Activated naive CD4-positive, alpha-beta T cell treated with anti-CD3 and anti-CD28 coated beads, Interleukin-2, amount 50 U/mL, for 72 hours (primary cell): ENCODE data around the gene PIF1. TPM values are rescaled to one million over a fixed set of nuclear protein-coding genes. Genes with fewer than 3 reads are reported as not detected.
A peak's percentile ranks its signal among the peaks of the same experiment; 100 is the strongest.
"Not testable (repeated sequence)": the region's sequence is repeated elsewhere in the genome, so short reads cannot be mapped to it uniquely, and the experiment has no call there.

Source experiments
- ATAC-seq, 2 donors: fragments of 150-1000 bp; cut with Tn5 transposase; 2 replicates each; pipeline ENCODE4 v1.10.0; 2021; ENCODE audit warnings: mild to moderate bottlenecking in 2 of 2, moderate library complexity in 2 of 2
- DNase-seq, 2 donors: peaks; one replicate each; pipeline ENCODE4 v3.0.0; 2021 to 2022; ENCODE audit warnings: low spot score in 2 of 2
- H3K27ac Mint-ChIP-seq, 2 donors: one replicate each; pipeline ENCODE4 v1.8.0; 2022; ENCODE audit warnings: mild to moderate bottlenecking in 2 of 2, mixed read lengths in 2 of 2
- H3K36me3 Mint-ChIP-seq, 2 donors: one replicate each; pipeline ENCODE4 v1.8.0; 2022; ENCODE audit warnings: mixed read lengths in 2 of 2
- H3K9me3 Mint-ChIP-seq, 2 donors: one replicate each; pipeline ENCODE4 v1.8.0; 2022; ENCODE audit warnings: mixed read lengths in 2 of 2
- total RNA-seq, 2 donors: library from RNA; stranded (reverse); gene quantifications; one replicate each; pipeline ENCODE4 v1.2.3, GENCODE V29; 2022

Gene PIF1
- total RNA-seq, 2 donors from 2014 or later: 47.5 to 56.0 TPM

DNA sequence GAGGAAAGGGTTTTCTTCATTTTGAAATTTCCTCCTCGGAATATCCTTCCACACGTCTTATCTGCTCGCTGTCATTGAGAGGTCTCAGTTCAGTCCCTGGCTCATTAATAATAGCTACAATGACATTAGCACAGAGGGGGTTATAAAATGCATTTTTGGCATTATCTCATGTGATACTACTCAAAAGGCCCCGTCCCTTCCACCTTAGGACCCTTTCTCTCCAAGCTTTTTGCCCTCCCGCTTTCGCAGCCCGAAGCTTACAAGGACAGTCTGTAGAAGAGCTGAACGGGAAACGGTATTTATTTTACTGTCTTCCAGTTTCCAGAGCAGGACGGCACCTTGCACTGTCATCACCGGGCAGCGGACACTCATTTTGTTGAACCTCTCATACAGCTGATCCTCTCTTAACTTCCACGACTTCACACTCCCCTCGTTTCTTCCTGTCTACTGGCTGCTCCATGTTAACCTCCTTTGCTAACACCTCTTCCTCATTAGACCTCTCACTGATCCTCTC, 10.6 kb upstream of the PIF1 start:
- Mint-ChIP-seq H3K36me3 (no peaks in the 10 kb centered on the region), H3K9me3 (peaks cover 3 to 7% of the 10 kb centered on the region in 2 donors), H3K27ac (peak overlapping the region in 1 of 2 donors; percentile 58)
- no peak for ATAC-seq
- no peak for DNase-seq

- Mint-ChIP-seq H3K9me3 (peaks cover 3 to 6% of the 10 kb centered on the region in 2 donors), H3K27ac (no peak overlapping the region), H3K36me3 (no peaks in the 10 kb centered on the region)
- no peak for ATAC-seq
- no peak for DNase-seq
These were observed 8.2 kb upstream of the PIF1 start for GRCh38 chr15:64833690-64834089.

- no peak overlapping the region for H3K27ac Mint-ChIP-seq
- no peak for ATAC-seq
- peaks cover 5 to 6% of the 10 kb centered on the region in 2 donors for H3K36me3 Mint-ChIP-seq
- no peak for DNase-seq
- H3K9me3 Mint-ChIP-seq: no peaks in the 10 kb centered on the region
These were observed 3.5 kb upstream of the PIF1 start for GRCh38 chr15:64828985-64829384.

GRCh38 chr15:64824929-64825430, 467 bp downstream of the PIF1 start:
- peak in 1 of 2 donors; percentile 42 for DNase-seq
- ATAC-seq: peak; percentile 14 to 21
- Mint-ChIP-seq H3K36me3 (peaks cover 6 to 30% of the 10 kb centered on the region in 2 donors), H3K9me3 (no peaks in the 10 kb centered on the region), H3K27ac (peak overlapping the region; percentile 6 to 86)

DNA sequence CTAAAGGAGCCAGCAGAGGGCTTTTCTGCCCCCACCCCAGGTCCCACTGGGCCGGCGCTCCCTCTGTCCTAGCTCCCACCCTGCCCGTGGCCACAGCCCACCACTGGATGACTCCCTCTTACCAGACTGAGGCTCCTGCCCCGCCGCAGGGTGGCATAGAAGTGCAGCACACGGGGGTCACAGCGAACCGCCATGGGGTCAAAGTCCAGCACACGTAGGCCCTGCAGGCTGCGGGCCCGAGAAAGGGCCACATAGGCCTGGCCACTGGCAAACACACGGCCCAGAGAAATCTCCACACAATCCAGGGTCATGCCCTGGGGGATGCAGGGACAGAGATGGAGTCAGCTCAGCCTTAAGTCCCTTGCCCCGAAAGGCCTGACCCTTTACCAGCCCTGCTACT, 9.0 kb downstream of the PIF1 start:
- Mint-ChIP-seq H3K36me3 (peaks cover 0 to 10% of the 10 kb centered on the region in 2 donors), H3K27ac (no peak overlapping the region), H3K9me3 (no peaks in the 10 kb centered on the region)
- no peak for DNase-seq
- no peak for ATAC-seq

DNA sequence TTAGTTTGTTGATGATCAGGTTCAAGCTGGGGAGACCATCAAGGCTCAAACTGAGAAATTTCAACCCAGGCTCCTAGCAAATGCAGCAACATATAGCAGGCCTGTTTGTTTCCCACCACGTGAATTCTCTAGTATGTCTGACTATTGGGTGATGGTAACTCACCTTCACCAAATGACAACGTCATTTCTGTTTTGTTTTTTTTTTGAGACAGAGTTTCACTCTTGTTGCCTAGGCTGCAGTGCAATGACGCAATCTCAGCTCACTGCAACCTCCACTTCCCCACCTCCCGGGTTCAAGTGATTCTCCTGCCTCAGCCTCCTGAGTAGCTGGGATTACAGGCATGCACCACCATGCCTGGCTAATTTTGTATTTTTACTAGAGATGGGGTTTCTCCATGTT, 10.5 kb downstream of the PIF1 start:
- peak in 1 of 2 donors; percentile 35 for ATAC-seq
- not testable (repeated sequence) for H3K36me3 Mint-ChIP-seq, DNase-seq, H3K9me3 Mint-ChIP-seq
- H3K27ac Mint-ChIP-seq: peak overlapping the region in 1 of 2 donors; percentile 24

- not testable (repeated sequence) for H3K36me3 Mint-ChIP-seq, DNase-seq, H3K9me3 Mint-ChIP-seq, ATAC-seq
- H3K27ac Mint-ChIP-seq: peak overlapping the region in 1 of 2 donors; percentile 24
These were observed 11.2 kb downstream of the PIF1 start for GRCh38 chr15:64814283-64814682.

DNA sequence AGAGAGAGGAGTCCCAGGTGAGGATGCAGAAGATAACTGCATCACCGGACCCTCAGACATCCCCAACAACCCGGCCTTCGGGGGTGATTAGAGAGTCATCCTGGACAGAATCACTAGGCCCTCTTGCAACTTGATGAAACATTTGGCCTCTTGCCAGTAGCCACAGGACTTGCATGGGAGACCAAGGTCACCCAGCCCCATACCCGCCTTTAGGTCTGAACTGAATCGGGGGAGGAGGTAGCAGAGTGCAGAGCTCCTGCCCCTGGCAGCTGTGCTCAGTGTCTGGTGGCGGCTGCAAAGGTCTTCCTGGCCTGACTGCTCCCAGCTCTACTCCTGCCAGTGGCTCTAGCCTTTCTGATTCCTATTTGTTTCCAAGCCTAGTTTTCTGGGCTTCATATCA, 12.4 kb downstream of the PIF1 start:
- Mint-ChIP-seq H3K36me3 (no peaks in the 10 kb centered on the region), H3K27ac (no peak overlapping the region), H3K9me3 (no peaks in the 10 kb centered on the region)
- ATAC-seq (no peak), DNase-seq (no peak)

DNA sequence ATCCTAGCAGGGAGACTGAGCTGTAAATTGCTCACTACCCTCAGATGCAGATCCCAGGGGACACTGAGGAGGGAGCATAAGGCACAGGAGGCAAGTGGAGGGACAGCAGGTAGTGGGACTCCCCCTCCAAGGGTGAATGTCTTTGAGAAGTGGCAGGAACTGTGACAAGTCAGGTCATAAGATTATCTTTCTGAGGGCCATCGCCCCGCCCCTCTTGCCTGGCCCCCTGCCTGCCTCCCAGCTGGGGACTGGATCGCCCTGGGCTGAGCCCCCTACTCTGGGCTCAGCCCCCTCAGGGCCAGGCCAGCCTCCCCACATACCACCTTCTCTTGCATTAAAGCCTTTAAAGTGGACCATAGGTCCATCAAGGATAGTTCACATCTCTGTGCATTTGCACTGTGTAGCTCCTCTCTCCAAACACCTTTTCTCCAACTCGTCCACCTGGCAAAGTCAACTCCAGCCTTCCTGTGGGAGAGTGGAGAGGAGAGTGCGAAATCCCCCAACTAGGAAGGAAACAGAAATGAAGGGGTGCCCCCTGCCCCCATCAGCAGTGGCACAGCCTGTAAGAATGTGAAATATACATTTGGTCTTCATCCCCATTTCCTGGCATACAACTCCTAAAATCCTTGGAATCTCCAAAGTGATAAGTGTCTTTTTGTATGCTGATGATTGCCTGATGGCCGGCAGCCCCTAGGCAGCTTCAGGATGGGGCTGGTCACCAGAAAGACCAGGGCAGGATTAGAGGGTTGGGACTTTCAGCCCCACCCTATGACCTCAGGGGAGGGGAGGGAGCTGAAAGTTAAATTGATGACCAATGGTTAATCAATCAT, 14.7 kb downstream of the PIF1 start:
- Mint-ChIP-seq H3K27ac (peak overlapping the region in 1 of 2 donors; percentile 92), H3K36me3 (no peaks in the 10 kb centered on the region), H3K9me3 (no peaks in the 10 kb centered on the region)
- no peak for ATAC-seq
- no peak for DNase-seq

GRCh38 chr15:64809649-64810496, 15.6 kb downstream of the PIF1 start:
- H3K9me3 Mint-ChIP-seq: no peaks in the 10 kb centered on the region
- peak overlapping the region in 1 of 2 donors; percentile 92 for H3K27ac Mint-ChIP-seq
- ATAC-seq: peak; percentile 79 to 84
- DNase-seq: peak; percentile 62 to 77
- no peaks in the 10 kb centered on the region for H3K36me3 Mint-ChIP-seq

DNA sequence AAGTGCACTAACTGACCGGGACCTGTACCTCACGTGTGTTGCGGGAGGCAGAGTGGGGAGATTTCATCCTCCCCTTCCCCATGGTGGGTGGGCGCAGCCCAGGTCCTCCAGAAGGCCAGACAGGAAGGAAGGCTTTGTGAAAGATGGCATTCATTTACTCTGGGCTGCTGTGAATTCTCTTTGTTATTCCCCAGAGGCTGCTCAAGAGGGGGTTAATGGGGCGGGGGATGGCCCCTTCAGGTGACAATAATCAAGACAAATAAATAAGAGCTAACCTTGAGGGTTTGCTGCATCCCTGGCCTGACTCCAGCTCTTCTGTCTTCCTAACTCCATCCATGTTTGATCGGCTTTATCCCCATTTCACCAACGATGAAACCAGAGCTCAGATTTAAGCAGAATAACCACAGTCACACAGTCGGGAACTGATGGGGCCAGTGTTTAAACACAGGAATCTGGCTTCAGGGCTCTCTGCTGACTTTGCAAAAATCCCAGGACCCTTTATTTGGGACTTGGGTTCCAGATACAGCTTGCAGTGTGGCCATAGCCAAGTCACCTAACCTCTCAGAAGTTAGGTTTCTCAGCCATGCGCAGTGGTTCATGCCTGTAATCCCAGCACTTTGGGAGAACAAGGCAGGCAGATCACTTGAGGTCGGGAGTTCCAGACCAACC, 16.5 kb downstream of the PIF1 start:
- no peak overlapping the region for H3K27ac Mint-ChIP-seq

GRCh38 chr15:64807751-64808222, 17.7 kb downstream of the PIF1 start:
- Mint-ChIP-seq H3K27ac (no peak overlapping the region), H3K36me3 (no peaks in the 10 kb centered on the region), H3K9me3 (no peaks in the 10 kb centered on the region)
- ATAC-seq (no peak), DNase-seq (no peak)

More for the DNA sequence above, 16.5 kb downstream of the PIF1 start:
- Mint-ChIP-seq H3K36me3 (no peaks in the 10 kb centered on the region), H3K9me3 (no peaks in the 10 kb centered on the region)
- ATAC-seq (no peak), DNase-seq (no peak)

DNA sequence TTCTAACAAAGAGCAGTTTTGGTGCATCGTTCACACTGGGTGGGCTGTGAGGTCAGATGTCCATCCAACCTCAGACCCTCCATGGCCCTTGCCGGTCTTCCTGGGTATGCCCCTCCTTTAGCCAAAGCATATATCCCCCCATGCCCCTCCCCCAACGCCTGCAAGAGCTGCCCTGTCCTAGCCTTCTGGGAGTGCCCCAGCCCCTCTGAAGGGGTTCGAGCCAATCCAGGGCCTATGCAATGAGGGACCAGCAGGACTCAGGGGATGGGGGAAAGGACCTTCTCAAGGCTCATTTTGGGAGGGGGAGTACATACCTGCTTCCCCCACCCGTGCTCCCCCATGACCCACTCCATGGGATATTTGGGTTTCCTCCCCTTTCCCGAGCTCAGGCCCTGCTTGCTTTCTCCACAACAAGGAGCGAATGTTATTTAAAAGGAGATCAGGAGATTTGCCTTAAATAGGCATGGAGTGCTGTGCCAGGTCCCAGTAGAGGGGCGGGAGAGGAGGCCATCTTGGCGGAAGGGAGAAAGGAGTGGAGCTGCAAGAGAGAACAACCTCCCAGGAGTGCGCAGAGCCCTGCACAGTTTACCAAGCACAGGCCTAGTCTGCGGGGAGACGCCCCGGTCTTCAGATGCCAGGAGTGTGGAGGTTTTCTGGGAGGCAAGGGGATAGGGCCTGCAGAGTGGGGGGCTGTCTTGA, 18.2 kb downstream of the PIF1 start:
- H3K9me3 Mint-ChIP-seq: no peaks in the 10 kb centered on the region
- no peak for ATAC-seq

DNA sequence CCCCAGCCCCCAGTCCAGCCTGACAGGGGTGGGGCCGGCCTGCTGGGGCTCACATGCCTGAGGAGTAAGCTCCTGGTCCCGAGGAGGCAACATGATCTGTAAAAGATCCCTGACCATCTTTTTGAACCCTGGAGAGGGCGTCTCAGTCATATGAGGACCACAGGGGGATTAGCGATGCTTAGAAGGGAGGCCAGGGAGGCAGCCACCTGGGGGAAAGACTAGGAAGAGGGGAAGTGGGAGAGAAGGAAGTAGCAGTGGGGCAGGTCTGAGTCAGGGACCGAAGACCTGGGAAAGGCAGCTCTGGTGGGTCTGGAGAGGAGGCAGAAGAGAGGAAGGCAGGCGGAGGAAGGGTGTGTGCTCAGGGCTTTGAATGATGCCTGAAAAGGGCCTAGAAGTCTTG, 18.9 kb downstream of the PIF1 start:
- DNase-seq (no peak), ATAC-seq (no peak)
- H3K9me3 Mint-ChIP-seq: no peaks in the 10 kb centered on the region

More for the DNA sequence above, 18.2 kb downstream of the PIF1 start:
- no peak for DNase-seq
- H3K36me3 Mint-ChIP-seq: no peaks in the 10 kb centered on the region
- H3K27ac Mint-ChIP-seq: no peak overlapping the region

DNA sequence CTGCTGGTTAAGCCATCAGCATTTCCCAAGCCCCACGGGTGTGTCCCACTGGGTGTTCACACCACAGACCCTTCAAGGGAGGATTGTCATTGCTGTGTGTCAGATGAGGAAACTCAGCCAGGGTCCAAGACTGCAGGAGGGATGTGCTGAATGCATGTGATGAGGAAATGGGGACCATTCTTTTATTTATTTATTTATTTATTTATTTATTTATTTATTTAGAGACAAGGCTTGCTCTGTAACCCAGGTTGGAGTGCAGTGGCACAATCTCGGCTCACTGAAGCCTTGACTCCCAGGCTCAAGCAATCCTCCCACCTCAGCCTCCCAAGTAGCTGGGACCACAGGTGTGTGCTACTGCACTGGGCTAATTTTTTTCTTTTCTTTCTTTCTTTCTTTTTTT, 20.8 kb downstream of the PIF1 start:
- no peak for ATAC-seq
- Mint-ChIP-seq H3K9me3 (no peaks in the 10 kb centered on the region), H3K36me3 (no peaks in the 10 kb centered on the region), H3K27ac (no peak overlapping the region)
- DNase-seq: no peak

More for the DNA sequence above, 18.9 kb downstream of the PIF1 start:
- no peaks in the 10 kb centered on the region for H3K36me3 Mint-ChIP-seq
- H3K27ac Mint-ChIP-seq: no peak overlapping the region

DNA sequence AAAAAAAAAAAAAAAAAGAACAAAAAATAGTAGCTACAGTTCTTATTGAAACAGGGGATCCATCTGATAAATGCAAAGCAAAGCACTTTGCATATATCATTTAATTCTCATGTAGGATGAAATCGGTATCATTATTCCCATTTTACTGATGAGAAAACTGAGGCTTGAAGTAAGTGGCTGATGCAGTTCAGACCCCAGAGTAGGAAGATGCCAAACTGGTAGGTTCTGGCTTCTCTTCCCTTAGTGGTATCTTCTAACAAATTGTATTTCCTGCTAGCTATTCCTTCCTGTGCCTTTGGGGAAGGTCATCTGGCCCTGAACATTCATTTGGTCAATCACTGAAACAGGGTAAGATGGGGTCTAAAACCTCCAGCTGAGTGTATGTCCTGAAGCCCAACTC, 21.9 kb downstream of the PIF1 start:
- Mint-ChIP-seq H3K27ac (no peak overlapping the region), H3K9me3 (no peaks in the 10 kb centered on the region), H3K36me3 (no peaks in the 10 kb centered on the region)
- DNase-seq (no peak), ATAC-seq (no peak)
